Nucleus accumbens (tissue), 56 donors: ENCODE results near the gene IGF2BP2.
A peak's percentile ranks its signal among the peaks of the same experiment; 100 is the strongest.
"Not testable (repeated sequence)": the region's sequence is repeated elsewhere in the genome, so short reads cannot be mapped to it uniquely, and the experiment has no call there.

Experiments used
- DNase-seq, 56 donors: peaks; one replicate each; lab custom pipeline; 2025; lab: John Stamatoyannopoulos, UW

Gene IGF2BP2

DNA sequence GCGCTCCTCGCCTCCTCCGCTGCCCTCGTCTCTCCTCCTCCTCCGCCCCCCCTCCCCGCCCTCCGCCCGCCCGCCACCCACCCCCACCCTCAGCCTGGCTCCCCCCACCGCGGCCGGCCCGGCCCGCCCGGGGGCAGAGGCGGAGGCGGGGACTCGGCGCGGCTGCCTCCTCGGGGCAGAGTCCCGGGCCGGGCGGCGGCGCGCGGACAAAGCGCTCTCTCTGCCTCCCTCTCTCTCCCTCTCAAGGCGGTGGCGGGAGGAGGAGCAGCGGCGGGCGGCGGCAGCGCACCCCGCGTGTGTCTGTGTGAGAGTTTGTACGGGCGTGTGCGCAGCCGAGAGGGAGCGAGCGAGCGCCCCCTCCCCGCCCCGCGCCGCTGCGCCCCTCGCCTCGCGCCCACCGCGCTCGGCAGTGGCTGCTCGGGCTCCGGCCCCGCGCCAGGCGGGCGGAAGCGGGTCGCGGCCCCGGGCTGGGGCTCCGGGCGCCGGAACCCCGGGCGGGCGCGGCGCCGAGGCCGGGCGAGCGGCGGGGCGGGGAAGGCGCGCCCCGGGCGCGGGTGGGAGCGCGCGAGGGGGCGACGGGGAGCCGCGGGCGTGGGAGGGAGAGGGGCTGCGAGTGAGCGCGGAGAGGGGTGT, at the start of gene IGF2BP2:
IGF2BP2 (minus strand) TSS at position 37 of the 633 bp plus-strand sequence. CDS start 82 bp downstream, outside the sequence.
- peak in 17 of 56 donors; percentile 2 to 67 (median 13) for DNase-seq

DNA sequence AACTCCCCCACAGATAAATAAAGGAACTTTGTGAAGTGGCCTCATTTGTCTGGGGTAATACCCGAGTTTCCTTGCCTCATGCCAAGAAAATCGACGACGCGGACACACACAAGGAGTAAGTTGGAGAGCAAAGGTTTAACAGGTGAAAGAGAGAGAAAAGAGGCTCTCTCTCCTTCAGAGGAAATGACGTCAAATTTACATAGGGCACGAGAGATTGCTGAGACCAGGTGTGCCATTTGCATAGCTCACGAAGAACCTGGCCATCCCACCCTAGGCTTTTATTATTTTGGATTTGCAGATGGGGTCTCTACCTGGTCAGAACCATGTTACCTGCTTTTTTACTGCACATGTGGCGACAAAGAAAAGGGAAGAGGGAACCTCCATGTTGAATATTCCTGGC, 49.3 kb upstream of the IGF2BP2 start:
- no peak for DNase-seq

DNA sequence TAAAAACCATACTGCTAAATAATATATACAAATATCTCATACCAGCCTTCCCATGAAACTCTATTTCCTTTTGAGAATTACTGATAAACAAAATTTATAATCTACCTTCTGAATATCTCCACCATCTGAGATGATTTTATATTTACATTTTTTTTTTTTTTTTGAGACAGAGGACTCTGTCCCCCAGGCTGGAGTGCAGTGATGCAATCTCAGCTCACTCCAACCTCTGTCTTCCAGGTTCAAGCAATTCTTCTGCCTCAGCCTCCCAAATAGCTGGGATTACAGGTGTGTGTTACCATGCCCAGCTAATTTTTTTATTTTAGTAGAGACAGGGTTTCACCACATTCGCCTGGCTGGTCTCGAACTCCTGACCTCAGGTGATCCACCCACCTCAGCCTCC, 42.8 kb upstream of the IGF2BP2 start:
- DNase-seq: no peak

DNA sequence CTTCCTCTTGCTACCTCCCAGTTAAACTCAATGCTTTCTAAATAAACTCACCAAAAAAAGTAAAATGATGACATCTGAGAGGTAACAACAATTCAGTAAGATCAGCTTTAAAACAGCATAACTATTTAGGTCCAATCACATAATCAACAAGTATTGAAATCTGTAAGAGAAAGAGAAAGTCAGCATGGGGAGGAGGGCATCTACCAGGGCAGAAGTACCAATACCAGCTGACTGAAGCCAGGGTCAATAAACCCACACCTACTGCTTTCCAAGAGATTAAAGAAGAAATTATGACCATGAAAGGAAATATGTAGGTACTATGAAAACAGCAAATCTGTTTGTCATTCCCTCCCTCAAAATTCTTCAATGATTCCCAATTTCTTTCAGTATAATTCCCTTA, 42.2 kb upstream of the IGF2BP2 start:
- DNase-seq: no peak

DNA sequence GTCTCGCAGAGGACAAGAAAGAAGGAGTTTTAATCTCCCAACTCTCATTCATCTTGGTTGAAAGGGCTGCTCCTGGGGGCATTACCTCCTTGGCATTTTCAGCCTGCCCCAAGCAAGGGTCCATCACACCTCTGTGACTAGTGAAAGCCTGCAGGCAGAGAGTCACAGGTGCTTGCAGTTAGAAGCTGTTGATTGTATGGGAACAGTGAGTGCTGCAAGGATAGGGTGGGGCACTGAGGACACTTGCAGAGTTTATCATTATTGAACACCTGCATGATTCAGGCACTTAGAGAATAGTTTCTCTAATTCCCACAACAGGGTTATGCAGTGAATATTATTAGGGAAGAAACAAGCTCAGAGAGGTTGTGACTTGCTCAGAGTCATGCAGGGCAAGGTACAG, 41.7 kb upstream of the IGF2BP2 start:
- DNase-seq: no peak

DNA sequence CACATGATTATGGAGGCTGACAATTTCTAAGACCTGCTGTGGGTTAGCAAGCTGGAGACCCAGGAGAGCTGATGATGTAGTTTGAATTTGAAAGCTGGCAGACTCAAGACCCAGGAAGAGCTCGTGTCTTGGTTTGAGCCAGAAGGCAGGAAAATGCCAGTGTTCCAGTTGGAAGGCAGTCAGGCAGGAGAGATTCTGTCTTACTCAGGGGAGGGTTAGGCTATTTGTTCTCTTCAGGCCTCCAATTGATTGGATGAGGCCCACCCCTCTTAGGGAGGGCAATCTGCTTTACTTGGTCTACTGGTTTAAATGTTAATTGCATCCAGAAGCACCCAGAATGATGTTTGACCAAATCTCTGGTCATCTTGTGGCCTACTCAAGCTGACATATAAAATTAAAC, 40.4 kb upstream of the IGF2BP2 start:
- DNase-seq: no peak

DNA sequence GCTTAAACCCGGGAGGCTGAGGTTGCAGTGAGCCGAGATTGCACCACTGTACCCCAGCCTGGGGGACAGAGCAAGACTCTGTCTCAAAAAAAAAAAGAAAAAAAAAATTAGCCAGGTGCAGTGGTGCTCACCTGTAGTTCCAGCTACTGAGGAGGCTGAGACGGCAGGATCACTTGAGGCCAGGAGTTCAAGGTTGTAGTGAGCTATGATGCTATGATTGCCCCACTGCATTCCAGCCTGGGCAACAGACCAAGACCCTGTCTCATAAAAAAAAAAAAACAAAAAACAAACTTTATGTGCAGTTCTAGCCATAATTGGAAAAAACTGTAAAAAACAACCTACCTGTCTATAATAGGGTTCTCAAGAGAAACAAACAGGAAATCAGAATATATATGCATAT, 39.9 kb upstream of the IGF2BP2 start:
- DNase-seq: no peak

DNA sequence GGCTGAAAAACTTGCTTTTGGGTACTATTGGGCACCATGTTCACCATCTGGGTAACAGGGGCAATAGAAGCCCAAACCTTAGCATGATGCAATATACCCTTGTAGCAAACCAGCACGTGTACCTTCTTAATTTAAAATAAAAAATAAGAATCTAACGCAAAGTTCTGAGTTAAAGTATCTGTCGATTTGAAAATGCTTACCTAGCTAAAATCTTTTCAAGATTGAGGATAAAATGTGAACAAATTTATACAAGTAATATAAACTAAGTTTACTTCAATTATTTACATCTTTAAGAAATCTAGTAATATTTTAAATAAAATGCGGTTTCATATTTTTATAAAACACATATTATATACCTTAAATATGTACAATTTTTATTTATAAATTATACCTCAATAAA, 38.1 kb upstream of the IGF2BP2 start:
- DNase-seq: no peak

DNA sequence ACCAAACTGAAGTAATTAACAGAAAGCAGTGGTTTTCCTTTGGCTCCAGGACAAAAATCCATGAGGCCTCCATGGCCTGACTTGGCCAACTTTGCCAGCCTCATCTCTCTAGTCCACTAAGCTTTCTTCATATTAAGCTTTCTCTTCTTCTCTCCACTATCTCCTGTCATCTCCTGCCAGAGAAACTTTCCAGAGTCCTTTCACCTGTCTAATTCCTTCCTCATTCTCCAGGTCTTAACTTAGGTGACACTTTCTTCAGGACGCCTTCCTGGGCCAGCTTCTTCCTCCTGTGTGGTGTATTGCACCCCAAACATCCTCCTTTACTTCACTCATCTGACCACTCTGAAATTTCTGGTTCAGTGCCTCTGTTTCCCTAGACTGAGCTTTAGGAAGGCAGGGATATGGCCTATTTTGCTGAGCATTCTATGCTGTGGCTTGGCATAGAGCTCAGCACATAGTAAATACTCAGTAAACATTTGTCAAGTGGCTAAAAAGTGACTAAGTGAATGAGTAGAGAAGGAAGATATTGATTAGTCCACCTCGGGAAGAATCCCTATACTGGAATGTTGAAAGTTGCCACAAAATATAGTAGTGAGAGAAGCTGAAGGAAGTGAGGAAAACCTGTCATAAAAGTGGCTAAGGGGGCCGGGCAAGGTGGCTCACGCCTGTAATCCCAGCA, 34.6 kb upstream of the IGF2BP2 start:
- DNase-seq: no peak

DNA sequence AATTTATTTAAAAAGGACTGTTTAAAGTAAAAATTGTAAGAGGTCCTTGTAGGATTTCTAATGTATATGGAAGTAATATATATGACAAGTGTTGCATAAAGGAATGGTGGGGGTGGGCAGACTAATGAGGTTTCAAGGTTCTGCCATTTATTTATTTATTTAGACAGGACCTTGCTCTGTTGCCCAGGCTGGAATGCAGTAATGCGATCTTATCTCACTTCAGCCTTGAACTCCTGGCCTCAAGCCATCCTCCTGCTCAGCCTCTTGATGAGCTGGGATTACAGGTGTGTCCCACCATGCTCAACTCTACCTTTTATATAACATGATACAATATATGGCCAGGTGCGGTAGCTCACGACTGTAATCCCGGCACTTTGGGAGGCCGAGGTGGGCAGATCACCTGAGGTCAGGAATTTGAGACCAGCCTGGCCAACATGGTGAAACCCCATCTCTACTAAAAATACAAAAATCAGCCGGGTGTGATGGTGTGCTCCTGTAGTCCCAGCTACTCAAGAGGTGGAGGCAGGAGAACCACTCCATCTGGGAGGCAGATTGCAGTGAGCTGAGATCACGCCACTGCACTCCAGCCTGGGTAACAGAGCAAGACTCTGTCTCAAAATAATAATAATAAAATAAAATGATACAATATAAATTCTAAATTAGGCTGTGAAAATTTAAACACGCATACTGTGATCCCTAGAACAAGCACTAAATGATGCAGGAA, 33.8 kb upstream of the IGF2BP2 start:
- no peak for DNase-seq

DNA sequence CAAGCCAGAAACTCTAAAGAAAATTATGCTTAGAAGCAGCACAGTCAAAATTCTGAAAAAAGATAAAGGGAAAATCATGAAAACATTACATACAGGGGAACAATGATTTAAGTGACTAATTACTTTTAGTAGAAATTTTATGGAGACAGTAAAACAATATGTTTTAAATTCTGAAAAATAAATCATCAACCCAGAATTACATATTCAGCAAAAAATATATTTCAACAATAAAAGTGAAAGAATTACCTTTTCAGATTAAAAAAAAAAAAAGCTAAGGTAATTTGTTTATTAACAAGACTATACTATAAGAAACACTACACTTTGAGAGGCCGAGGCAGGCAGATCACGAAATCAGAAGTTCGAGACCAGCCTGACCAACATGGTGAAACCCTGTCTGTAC, 32.4 kb upstream of the IGF2BP2 start:
- no peak for DNase-seq

DNA sequence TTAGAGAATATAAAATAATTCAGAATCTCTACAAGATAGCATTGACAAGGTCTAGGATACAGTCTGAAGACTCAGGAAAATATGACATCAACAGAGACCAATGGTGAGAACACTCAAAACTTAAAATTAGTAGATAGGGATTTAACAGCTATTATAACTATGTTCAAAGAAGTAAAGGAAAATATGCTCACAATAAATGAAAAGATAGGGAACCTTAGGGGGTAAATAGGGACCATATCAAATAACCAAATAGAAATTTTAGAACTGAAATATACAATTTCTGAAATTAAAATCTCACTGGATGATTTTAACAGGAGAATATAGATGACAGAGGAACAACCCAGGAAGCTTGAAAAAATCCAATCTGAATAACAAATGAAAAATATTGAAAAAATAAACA, 31.8 kb upstream of the IGF2BP2 start:
- DNase-seq: no peak

DNA sequence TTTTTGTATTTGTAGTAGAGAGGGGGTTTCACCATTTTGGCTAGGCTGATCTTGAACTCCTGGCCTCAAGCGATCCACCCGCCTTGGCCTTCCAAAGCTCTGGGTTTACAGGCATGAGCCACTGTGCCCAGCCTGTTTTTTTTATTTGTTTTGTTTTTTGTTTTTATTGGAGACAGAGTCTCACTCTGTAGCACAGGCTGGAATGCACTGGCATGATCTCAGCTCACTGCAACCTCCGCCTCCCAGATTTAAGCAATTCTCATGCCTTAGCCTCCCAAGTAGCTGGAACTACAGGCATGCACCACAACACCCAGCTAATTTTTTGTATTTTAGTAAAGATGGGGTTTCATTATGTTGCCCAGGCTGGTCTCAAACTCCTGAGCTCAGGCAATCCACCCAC, 28.9 kb upstream of the IGF2BP2 start:
- DNase-seq: not testable (repeated sequence)

DNA sequence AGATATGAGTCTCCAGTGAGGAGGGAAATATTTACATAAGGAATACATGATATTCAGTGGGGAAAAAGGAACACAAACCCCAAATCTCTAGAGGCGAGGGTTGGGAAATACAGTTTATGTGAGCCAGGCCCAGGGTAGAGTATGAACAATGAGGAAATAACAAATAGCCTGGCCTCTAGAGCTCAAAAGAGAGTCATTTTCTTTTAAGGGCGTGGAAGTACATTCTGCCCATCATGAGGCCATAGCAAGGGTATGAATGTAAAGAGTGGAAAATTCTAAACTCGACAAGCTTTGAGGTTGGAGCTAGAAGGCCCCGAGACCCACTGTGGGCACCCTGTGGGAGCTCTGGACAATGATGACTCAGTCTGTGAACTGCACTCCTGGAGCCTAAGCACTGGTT, 27.8 kb upstream of the IGF2BP2 start:
- DNase-seq: no peak

DNA sequence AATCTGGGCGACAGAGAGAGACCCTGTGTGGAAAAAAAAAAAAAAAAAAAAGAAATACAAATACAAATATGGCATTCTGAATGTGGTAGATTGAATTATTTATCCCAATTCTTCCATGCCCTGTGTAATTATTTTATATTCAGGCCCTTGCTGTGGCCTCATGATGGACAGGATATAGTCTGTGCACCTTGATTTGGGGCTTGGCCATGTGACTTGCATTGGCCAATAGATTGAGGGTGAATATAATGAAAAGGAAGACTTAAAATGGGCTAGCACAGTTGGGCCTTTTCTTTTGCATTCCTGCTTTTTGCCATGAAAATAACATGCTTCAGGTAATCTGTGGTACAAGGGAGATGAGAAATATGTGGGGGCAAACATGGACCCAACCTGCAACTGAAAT, 27.1 kb upstream of the IGF2BP2 start:
- no peak for DNase-seq

DNA sequence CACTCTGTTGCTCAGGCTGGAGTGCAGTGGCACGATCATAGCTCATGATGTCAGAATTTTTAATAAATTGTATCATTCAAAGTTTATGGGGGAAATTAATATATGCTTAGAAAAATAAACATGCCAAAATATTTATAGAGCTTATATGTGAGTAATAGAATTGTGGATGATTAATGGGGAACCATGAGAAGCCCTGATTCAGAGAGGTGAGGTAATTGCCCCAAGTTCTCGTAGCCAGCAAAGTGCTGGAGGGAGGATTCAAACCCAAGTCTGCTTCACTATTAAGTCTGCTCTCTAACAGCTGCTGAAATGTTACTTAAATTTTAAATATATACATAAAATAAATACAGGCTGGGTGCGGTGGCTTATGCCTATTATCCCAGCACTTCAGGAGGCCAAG, 26.2 kb upstream of the IGF2BP2 start:
- no peak for DNase-seq

DNA sequence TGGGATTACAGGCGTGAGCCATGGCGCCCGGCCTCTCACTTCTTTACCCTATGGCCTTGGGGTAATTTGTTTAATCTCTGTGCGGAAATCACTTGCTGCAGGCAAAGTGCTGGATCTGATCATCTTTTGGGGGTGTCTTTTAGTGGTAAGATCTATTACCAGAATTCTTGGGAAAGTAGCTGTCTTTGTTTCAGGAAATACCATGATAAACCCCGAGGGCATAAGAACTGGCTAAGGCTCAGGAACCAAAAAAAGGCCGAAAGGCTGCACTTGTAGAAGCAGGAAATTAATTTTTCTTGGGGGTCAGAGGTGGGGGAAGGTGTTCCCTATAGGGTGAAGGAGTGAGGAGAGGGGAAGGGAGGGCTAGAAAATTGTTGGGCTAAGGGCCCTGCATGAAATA, 22.7 kb upstream of the IGF2BP2 start:
- DNase-seq: no peak

DNA sequence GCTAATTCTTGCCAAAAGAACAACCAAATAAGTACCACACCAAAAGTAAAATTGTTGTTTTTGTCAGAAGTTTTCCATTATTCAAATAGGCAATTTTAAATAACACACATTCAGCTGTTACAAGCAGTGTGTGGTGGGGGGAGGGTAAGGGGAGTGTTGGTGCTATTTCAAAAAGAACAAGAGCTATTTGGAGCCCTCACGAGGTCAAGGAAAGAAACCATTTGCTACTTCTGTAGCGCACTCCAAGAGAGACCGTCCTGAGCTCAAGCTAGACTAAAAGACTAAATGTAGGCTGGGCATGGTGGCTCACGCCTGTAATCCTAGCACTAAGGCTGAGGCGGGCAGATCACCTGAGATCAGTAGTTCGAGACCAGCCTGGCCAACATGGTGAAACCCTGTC, 21.2 kb upstream of the IGF2BP2 start:
- no peak for DNase-seq

DNA sequence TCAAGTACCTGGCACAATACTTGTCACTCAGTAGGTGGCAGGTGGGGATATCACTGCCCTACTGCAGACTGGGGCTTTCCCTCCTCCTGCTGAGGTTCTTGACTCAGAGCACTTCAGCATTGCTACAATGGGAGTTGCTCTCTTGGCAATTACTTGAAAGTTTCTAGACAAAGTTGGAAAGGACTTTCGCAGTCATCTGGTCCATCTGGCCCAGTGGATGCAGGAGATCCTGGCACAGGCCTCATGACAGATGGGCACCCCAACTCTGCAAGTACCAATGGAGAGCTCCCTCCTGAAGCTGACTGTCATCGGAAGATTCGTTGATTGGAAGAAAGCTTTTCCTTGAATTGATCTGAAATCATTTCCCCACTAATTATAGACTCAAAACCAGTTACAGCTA, 19.2 kb upstream of the IGF2BP2 start:
- DNase-seq: no peak

DNA sequence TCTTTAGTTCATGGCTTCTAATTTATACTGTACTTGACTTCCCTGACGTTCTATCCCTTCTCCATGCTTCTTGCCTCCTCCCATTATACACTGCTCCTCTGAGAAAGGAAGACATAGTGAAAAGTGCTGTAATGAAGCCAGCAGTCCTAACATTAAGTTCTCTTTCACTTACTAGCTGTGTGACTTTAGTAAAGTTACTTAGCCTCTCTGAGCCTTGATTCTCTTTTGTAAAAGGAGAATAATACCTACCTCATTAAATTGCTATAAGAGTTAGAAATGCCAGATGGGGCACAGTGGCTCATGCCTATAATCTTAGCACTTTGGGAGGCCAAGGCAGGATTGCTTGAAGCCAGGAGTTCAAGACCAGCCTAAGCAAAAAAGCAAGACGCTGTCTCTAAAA, 18.8 kb upstream of the IGF2BP2 start:
- no peak for DNase-seq

DNA sequence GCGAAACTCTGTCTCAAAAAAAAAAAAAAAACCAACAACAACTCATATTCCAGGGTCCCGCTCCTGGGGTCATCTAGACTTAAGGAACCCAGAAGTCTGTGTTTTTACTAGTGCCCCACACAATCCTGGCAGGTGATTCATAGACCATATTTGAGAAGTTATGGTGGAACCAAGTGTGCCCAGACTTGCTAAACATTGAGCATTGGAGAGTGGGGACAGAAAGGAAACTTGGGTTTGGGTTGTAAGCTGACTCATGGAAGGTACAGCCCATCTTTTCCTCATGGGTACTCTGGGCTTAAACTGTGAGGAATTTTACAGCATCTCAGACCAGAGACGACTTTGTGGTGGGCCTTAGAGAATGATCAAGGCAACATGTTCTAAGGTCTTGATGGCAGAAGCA, 18.3 kb upstream of the IGF2BP2 start:
- DNase-seq: no peak

DNA sequence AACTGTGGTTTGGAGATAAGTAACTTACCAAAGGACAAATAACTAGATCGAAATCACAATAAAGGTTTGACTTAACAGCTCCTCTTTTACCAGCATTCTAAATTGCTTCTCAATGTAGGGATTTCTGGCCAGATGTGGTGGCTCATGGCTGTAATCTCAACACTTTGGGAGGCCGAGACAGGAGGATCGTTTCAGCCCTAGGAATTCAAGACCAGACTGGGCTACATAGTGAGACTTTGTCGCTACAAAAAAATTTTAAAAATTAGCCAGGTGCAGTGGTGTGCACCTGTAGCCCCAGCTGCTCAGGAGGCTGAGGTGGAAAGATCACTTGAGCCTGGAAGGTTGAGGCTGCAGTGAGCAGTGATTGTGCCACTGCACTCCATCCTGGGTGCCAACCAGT, 17.4 kb upstream of the IGF2BP2 start:
- DNase-seq: no peak
